Ammon's horn (tissue), 1 donor: ENCODE measurements around the gene POU5F1.
A peak's percentile ranks its signal among the peaks of the same experiment; 100 is the strongest.
"Not testable (repeated sequence)": the region's sequence is repeated elsewhere in the genome, so short reads cannot be mapped to it uniquely, and the experiment has no call there.

Experiments used
- DNase-seq: peaks from one replicate; pipeline ENCODE4 v3.0.0-alpha.2; 2016; ENCODE audit warnings: low spot score

Gene POU5F1

DNA sequence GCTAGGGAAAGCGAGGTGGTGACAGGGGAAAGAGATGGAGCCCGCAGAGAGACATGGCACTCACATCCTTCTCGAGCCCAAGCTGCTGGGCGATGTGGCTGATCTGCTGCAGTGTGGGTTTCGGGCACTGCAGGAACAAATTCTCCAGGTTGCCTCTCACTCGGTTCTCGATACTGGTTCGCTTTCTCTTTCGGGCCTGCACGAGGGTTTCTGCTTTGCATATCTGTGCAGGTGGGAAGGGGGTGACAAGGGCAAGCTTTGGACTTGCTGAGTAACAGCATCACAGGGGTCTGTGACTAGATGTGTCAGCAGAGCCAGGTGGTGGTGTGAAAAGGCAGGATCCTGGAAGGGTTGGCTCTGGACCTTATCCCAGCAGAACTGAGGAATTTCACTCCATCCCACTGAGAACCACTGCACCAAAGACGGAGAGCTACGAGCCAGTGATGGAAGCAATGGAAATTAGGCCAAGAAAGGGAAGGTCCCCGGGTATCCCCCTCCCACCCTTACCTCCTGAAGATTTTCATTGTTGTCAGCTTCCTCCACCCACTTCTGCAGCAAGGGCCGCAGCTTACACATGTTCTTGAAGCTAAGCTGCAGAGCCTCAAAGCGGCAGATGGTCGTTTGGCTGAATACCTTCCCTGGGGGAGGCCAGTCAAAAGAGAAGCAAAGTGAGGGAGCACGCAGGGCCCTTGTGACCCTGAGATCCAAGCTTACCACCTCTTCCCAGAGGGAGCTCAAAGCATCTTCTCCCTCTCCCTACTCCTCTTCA, 5.2 kb downstream of the POU5F1 start:
- not testable (repeated sequence) for DNase-seq

DNA sequence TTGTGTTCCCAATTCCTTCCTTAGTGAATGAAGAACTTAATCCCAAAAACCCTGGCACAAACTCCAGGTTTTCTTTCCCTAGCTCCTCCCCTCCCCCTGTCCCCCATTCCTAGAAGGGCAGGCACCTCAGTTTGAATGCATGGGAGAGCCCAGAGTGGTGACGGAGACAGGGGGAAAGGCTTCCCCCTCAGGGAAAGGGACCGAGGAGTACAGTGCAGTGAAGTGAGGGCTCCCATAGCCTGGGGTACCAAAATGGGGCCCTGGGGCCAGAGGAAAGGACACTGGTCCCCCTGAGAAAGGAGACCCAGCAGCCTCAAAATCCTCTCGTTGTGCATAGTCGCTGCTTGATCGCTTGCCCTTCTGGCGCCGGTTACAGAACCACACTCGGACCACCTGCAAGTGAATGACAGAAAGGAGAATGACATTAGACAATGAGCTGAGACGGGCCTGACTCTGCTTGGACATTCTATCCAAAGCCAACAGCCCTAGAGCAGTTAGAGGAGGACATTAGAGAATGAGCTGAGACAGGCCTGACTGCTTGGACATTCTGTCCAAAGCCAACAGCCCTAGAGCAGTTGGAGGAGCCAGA, 5.9 kb downstream of the POU5F1 start:
- DNase-seq, result not testable (repeated sequence)

GRCh38 chr6:31163922-31164321, 6.6 kb downstream of the POU5F1 start:
- no peak for DNase-seq

- DNase-seq, result peak; percentile 40
These were observed 7.9 kb downstream of the POU5F1 start for GRCh38 chr6:31162463-31163165.

DNA sequence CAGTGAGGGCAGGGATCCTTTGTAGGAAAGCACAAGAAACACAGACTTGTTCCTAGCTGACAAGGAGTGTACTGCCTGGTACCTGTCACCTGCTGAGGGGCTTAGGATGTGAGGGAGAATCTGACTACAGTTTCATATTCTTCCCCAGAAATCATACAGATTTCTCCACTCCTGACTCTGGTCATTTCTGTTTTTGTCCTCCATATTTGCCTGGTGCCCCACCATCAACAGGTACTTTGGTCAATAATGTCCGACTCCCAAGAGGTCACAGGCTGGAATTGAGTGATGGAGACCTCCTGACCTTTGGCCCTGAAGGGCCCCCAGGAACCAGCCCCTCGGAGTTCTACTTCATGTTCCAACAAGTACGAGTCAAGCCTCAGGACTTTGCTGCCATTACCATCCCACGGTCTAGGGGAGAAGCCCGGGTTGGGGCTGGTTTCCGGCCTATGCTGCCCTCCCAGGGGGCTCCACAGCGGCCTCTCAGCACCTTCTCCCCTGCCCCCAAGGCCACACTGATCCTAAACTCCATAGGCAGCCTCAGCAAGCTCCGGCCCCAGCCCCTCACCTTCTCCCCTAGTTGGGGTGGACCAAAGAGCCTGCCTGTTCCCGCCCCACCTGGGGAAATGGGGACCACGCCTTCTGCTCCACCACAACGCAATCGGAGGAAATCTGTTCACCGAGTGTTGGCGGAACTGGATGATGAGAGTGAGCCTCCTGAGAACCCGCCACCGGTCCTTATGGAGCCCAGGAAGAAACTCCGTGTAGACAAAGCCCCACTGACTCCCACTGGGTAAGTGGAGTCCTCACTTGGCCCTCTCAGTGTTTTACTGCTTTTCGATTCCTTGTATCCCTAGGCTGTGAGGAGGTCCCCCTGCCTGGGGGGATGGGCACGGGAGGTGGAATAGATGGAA, 9.0 kb downstream of the POU5F1 start:
- DNase-seq, result no peak

GRCh38 chr6:31158863-31159855, 11.3 kb downstream of the POU5F1 start:
- DNase-seq, result no peak

DNA sequence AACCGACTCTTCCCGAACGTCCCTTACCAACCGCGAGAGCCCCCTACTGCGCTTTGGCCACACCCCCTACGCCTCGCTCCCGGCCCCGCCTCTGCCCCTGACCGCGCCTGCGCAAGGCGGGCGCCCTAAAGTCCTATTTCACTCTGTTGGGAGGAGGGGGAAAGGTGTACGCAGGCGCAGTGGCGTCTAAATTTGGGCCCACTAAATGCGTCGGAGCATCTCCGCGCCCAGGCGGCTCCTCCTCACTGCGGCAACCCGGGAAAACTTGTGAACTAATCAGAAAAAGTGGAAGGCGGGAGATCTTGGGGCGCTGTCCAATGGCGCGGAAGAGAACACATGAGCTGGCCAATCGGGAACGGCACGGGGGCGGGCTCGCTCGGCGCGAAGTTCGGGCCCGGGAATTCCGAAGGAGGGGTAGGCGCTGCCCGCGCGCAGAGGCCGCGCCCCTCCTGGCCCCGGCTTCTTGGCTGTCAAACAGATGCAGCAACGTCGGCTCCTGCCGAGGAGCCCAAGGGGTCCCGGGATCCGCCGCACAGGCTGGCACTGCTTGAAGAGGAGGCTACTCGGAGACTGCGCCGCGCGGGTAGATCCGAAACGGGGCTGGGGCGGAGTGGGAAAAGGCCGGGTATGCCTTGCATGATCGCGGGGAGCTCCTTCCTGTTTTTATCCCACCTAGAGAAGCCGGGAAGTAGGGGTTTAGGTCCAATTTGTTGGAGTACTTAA, 12.2 kb downstream of the POU5F1 start, which contains the start of gene TCF19:
Gene TCF19 (plus strand): TSS at position 450 of the 723 bp plus-strand sequence. CDS start 881 bp downstream, outside the sequence.
- DNase-seq, result peak; percentile 99

DNA sequence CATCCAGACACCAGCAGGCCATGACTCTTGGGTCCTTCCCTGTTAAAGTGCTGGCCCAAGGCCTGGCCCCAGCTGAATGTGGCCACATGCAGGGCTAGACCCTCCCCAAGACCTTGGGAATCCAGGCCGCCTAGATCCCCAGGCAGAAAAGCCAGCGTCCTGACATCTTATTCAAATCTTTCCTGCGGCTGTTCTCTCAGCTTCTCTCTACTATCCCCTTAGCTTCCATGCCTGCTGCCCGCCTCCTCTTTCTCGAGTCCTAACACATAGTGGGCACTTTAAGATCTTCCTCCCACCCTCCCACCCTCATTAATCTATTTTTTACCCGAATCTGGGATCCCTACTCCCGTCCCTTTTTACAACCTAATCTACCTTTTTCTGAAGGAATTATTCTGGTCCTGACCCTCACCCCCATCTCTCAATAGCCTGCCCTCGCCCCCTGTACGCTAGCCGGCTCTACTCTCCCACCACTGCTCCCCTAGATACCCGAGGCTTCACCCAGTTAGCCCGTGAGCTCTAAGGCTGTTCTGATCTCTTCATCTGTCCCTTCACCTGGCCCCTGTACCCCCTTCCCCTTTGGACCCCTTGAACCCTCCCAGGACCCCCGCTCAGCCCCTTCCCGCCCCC, 12.9 kb downstream of the POU5F1 start, which contains the start of gene CCHCR1:
Gene CCHCR1 (minus strand): TSS at position 290 of the 627 bp plus-strand sequence. CDS start 202 bp downstream, at position 88.
- DNase-seq, result no peak

DNA sequence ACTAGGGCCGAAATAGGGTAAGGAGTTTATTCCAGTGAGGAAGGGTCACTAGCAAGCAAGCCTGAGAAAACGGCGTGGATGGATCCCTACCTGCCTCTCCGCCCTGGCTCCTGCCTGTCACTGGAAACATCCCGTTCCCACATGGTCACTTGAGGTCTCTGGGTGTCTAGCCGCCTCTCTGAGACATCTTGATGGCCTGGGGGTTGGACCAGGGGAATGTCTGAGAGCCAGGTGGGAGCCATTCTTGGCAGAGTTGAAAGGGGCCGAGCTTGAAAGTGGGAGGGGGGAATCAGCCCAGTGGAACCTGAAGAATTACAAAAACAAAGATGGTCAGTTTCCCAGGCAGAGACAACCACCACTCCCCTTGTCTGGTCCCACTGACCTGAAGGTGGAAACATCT, 13.8 kb downstream of the POU5F1 start:
- DNase-seq, result no peak

- DNase-seq, result no peak
These were observed 16.0 kb downstream of the POU5F1 start for GRCh38 chr6:31154436-31154835.

DNA sequence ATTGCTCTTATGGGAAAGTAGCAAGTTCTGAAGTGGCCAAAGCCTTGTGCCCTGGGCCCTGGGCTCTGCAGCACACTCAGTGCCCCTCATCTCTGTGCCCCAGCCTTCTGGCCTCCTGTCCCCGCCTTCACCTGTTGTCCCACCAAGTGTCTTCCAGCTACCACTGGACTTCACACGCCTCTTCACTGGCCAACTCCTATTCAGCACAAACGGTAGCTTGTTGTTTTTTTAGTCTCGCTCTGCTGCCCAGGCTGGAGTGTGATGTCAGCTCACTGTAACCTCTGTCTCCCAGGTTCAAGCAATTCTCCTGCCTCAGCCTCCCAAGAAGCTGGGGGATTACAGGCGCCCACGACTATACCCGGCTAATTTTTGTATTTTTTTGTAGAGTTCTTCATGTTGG, 17.7 kb downstream of the POU5F1 start:
- no peak for DNase-seq

- no peak for DNase-seq
These were observed 20.5 kb downstream of the POU5F1 start for GRCh38 chr6:31149827-31150447.

DNA sequence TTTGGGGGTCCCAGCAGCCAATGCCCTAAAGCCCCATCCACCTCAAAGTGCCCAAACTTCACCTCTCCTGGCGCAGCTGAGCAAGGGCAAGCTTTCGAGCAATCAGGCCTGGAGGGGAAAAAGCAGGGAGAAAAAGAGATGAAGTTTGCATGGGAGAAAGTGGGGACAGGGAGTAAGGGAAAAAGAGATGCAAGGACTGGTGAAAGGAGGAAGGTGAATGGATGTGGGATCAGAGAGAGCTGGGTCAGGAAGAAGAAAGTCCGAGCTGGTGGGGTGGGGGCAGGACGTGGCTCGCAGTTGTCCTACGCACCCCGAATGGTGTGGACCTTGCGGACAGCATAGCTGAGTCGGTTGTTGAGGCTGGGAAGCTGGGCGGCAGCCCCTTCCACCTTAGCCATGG, 25.1 kb downstream of the POU5F1 start:
- no peak for DNase-seq

DNA sequence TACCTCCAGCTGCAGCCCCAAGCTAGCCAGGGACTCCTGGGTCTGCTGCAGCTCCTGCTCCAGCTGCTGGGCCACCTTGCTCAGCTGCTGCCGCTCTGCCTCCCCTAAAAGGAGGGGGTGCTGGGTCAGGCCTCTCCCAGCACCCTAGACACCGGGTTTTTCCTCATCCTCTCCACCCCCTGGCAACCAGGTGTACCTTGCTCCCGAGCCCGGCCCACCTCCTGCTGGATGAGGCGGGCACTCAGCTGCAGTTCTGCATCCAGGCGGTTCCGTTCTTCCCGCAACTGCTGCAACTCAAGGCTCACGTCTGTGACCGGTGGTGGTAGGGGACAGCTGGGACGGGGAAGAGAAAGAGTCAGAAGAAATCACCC, 25.5 kb downstream of the POU5F1 start:
- no peak for DNase-seq

DNA sequence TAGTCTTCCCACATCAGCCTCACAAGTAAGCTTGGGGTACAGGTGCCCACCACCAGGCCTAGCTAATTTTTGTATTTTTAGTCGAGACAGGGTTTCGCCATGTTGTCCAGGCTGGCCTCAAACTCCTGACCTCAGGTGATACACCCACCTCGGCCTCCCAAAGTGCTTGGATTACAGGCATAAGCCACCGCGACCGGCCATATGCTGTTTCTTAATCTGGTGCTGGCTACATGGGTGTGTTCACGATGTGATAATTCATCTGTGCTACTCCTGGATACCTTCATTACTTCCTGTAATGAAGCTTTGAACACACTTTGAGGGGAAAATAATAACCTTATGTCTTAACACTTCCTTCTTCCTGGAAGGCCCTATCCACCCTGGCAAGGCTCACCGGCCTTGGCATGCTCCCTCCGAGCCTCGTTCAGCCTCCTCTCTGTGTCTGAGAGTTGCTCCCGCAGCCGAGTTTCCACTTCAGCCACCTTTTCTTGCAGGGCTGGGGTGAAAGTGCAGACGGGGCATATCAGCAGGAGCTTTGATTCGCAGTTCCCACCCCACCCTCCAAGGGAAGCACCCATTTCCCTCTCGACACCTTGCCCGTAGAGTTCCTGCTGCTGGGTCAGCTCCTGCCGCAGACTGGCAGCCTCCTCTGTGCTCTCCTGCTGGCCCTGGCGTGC, 26.0 kb downstream of the POU5F1 start:
- no peak for DNase-seq

DNA sequence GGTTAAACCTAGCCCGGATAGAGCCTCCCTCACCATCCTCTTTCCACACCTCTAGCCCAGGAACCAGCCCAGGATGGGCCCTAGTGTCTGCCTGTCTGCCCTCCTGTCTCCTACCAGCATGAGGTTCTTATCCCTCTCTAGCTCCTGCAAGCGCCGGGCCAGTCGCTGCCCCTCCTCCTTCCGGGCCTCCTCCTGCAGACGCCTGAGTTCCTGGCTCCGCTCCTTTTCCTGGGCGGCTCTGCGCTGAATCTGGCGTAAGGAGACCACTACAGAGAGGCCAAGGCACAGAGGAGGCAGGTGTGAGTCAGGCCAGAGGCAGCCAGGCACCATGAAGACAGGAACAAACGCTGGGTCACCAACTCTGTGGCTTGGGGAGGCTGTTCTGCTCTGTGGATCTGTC, 27.3 kb downstream of the POU5F1 start:
- DNase-seq, result no peak

- no peak for DNase-seq
These were observed 28.1 kb downstream of the POU5F1 start for GRCh38 chr6:31142361-31142761.

DNA sequence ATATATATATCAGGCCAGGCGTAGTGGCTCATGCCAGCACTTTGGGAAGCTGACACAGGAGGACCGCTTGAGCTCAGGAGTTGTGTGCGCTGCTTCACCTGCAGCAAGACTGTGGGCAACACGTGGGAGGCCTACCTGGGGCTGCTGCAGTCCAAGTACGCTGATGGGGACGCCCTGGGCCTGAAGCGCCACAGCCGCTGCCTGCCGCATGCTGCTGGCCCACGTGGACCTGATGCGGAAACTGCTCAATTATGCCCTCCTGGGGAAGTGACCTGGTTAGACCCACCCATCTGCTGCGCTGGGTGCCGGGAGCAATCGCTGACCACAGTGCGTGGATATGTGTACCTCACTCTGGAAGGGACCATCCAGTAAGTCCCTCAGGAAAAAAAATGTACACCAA, 29.8 kb downstream of the POU5F1 start:
- DNase-seq, result no peak
